ENCODE data around the gene DNASE1L1.

DNASE1L1 gene

DNA sequence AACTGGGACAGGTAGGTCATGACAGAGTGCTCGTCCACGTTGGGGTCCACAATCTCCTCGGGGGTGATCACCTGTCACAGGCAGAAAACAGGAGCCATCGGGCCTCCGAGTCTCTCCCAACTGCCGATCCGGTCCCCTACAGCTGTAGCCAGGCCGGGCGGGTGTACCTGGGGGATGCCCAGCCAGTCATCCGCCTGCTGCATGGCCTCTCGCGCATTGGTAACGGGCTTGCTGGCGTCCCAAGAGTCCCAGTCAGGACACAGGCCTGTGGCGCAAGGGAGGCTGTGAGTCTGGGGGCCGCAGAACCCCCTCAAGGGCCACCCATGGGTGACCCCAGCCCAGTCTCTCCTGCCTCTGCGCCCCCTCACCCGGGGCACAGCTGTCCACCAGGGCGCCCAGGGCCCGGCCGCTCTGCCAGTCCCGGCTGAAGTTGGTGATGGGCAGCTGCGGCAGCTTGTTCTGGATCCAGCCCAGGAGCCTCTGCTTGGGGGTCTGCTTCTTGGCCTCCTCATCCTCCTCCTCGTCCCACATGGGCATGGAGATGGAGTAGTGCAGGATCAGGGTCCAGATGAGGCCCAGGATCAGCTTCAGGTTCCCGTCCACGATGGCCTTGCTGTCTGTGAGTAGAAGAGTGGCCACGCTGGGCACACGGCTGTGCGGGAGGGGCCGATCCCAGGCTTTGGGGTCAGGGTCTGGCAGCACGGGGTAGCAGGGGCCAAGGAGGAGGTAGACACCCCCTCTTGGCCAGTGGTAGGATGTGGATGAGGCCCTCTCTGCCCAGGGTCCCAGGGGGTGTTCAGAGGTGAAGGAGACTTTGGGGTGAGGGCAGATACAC lies 41.4 kb downstream of the DNASE1L1 start:
- DNase-seq (ENCODE audit: low spot score) = no peak

DNA sequence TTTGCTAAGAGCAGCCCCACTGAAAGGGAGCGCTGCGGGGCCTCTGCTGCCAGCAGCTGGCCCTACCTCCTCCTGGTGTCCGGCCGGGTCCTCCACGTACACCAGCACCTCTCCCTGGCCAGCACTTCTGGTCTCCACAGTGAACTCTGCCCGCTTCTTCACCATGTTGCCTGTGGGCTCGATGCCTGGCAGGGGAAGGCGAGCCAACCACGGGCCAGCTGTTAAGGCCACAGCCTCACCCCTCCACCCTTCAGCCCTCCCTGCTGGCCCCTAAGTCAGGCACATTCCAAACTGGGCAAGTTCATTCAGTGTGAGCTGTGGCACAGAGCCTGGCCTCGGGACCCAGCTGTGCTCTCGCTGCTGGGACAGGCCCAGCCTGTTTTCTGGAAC lies 42.4 kb downstream of the DNASE1L1 start:
- DNase-seq (ENCODE audit: low spot score) = no peak

DNA sequence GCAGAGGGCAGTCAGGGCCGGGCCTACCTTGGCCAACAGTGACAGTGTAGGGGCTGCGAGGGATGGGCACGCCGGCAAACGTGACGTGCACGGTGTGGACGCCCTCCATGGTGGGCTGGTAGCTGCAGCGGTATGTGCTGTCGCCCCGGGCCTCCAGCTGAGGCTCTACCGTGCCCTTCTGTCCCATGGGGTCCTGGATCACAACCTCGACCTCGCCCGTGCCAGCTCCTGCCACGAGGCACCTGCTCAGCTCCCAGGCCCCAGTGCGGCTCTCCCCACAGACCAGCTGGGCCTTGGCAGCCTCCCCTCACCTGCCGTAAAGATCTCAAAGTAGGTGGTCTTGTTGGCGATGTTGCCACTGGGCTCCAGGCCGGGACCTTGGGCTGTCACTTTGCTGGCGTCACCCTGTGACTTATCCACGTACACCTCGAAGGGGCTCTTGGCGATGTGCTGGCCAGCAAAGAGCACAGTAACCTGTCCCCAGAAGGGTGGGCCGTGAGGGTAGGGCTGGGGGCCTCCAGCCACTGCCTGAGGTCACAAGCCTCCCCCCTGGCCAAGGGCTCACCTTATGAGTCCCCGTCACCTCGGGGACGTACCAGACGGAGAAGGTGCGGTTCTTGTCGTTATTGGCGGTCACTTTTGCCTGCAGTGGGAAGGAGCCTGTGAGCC lies 42.9 kb downstream of the DNASE1L1 start:
- DNase-seq (ENCODE audit: low spot score) = no peak

DNA sequence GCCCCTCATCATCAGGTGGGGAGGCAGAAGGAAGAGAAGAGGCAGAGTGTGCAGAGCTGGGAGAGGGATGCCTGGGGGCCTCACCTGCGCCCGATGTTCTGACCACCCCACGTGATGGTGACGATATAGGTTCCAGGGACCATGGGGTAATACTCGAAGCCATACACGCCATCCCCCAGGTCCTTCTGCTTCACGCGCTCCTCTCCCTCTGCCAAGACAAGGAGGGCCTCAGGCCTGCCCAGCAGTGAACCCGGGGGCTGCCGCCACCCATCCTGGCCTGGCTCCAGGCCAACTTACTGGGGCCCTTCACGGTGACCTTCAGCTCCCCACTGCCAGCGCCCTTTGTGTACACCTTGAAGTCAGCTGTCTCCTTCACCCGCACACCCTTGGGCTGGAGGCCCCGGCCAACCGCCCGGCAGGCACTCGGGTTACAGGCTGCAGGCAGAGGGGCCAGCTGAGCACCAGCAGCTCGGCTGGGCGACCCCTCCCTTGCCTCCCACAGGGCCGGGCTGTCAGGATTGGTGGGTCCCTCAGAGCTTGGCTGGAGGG lies 43.9 kb downstream of the DNASE1L1 start:
- no peak for DNase-seq (ENCODE audit: low spot score)

DNA sequence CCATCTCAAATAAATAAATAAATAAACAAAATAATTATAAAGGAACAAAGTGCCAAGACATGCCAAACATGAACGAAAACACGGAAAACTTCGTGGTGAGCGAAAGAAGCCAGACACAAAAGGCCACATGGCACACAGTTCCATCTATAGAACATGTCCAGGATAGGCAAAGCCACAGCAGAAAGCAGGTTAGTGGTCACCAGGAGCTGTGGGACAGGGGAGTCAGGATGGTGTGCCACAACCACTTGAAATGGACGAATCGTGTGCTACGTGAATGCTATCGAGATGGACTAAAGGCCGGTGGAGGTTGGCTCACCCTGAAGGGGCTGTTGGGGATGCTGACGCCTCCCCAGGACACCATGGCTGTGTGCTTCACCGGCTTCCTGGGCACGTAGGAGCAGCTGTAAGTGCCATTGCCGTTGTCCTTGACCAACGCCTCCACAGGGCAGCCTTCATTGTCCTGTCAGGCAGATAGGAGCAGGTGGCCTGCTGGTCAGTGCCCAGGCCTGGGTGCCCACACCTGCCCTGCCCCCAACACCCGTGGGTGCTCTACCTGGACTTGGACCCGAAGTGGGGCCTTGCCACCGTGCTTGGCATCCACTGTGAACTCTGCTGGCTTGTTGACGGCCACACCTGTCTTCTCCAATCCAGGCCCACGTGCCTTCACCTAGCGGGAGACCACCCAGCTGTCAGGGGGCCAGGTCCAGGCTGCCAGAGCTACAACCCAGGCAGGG lies 45.2 kb downstream of the DNASE1L1 start:
- no peak for DNase-seq (ENCODE audit: low spot score)

DNA sequence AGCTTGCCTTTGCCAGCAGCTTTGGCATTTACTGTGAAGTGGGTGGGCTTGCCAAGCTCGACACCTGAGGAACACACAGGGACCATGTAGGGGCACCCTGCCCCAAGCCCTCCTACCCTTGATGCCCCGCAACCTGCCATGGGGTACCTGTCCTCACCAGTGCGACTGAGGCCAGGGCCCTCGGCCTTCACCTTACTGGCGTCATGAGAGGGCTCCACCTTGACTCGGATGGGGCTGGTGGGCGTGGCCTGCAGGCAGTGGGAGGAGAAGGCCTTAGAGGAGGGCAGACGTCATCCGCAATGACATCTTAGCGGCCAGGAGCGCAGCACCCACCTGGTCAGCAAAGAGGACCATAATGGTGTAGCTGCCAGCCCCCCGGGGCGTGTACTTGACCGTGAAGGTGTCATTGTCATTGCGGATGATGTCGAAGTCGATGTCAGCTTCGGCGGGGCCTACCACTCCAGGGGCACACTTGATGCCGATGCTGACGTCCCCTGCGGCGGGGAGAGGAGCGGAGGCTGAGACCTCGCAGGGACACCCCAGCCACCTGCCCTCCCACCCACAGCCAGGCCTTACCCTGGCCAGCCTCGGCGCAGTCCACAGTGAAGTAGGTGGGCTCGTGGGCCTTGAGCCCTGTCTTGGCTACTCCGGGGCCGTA lies 46.8 kb downstream of the DNASE1L1 start:
- DNase-seq (ENCODE audit: low spot score) = no peak

DNA sequence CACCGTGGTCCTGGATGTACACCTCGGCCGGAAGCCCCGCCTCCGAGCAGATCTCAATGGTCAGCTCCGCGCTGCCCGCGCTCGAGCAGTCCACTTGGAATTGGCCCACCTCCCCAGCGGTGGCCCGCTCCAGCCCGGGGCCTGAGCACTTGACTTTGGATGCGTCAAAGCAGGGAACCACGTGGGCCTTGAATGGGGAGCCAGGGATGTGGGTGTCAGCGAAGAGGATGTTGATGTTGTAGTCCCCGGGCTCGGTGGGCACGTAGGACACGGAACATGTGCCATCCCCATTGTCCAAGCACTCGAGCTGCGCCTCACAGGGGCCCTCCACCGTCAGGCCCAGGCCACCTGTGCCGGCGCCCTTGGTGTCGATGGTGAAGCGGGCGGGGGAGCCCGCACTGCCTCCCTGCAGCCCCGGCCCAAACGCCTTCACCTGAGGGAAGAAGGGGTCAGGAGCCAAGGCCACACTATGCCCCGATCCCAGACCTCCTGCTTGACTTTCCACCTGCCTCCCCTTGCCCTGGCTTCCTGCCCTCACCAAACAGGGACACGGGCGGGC lies 48.8 kb downstream of the DNASE1L1 start:
- no peak for DNase-seq (ENCODE audit: low spot score)

DNA sequence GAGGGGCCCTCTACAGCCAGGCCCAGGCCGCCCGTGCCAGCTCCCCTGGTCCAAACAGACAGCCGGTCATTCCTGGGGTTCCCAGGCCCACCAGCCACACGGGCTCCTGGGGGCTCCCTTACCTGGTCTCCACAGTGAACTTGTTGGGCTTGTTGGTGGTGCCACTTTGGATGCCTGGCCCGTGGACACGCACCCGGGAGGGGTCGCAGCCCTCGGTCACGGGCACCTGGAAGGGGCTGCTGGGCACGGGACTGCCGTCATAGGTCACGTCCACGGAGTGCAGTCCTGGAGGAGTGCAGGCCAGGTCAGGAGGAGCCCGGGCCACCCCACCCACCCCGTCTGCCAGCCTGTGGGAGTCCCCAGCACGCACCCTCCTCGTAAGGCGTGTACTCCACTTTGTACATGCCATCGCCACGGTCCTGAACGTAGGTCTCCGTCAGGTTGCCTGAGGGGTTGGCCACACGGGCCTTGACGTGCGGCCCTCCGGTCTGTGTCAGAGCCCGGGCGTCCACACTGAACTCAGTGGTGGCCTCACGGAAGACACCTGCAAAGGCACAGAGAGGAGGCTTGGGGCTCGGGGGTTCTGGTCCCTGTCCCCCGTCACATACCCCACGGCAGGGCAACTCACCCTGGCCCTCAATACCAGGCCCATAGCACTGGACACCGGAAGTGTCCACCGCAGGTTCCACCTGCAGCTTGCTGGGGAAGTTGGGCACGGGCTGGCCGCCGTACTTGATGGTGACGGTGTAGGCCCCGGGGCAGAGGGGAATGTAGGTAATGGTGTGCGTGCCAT lies 49.5 kb downstream of the DNASE1L1 start:
- DNase-seq (ENCODE audit: low spot score) = no peak

DNA sequence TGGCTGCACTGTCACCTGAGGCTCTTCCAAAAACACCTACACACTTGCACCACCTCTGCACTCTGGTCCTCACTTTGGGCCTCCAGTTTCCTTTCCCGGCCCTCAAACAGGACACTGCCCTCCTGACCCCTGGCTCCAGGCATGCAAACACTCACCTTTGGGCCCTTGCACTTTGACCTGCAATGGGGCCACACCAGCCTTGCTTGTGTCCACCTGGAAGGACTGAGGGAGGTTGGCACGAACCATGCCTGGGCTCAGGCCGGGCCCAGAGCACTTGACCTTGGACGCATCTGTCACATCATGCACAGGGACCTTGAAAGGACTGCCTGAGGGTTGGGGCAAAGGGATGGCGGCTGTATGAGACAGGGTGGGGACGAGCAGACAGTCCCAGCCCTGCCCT lies 50.2 kb downstream of the DNASE1L1 start:
- no peak for DNase-seq (ENCODE audit: low spot score)

DNA sequence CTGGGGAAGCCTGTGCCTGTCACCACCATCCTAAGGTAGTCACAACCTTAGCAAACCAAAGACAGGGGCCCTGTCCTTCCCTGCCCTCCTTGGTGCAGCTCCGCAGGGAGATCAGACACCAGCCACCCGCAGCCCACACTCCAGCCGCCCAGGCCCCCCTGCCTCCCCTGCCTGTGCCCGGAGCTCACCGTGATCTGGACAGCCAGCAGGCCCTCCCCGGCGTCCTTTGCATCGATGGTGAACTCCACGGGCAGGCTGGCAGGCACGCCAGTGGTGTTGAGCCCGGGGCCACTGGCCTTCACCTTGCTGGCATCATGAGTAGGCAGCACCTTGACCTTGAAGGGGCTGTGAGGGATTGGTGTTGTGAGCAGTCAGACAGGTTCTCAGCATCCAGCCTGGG lies 51.0 kb downstream of the DNASE1L1 start:
- no peak for DNase-seq (ENCODE audit: low spot score)

DNA sequence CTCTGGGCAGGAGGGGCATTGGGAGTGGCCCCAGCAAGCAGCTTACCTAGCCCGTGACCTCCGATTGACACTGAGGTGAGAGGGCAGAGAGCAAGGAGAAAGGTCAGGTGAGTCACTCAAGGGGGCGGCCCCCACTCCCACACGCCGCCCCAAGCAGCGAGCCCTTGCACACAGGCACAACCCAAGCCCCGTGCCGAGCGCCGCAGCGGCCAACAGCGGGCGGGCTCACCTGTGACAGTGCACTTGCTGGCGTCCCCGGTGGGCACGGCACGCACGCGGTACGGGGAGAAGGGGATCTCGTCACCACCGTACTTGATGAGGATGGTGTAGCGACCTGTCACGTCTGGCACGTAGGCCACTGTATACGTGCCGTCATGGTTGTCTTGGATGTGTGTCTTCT lies 51.8 kb downstream of the DNASE1L1 start:
- DNase-seq (ENCODE audit: low spot score) = no peak

DNA sequence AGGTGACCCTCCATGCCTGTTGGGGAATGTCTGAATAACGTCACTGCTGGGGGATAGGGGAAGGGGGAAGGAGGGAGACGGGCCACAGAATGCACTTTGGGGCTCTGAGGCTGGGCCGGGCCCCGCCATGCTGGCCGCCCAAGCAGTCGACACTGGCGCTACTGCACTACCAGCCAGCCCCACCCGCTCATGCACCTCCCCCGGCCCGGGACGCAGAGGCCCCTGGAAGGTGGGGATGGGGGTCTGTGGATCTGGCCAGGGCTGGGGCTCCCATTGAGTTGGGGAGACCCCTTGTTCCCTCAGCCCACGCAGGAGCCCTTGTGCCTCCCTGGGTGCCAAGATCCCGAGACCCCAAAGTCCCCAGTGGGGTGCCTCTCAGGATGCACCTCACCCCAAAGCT lies 52.5 kb downstream of the DNASE1L1 start:
- no peak for DNase-seq (ENCODE audit: low spot score)

DNA sequence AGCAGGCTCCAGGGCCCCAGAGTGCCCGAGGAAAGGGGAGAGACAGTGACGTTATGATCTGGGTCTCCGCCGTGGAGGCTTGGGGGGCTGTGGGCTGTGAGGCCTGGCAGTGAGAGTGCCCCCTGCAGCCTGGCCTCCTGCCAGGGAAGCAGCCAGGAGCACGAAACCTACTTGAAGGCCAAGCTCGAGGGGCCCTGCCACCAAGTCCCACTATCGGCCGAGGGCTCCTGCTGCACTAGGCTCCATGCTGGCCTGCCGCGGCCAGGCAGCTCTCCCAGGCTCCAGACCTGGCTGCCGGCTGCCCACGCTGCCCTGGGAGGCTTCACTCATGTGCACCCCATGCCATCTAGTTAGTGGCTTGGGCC lies 53.3 kb downstream of the DNASE1L1 start:
- DNase-seq (ENCODE audit: low spot score) = no peak

DNA sequence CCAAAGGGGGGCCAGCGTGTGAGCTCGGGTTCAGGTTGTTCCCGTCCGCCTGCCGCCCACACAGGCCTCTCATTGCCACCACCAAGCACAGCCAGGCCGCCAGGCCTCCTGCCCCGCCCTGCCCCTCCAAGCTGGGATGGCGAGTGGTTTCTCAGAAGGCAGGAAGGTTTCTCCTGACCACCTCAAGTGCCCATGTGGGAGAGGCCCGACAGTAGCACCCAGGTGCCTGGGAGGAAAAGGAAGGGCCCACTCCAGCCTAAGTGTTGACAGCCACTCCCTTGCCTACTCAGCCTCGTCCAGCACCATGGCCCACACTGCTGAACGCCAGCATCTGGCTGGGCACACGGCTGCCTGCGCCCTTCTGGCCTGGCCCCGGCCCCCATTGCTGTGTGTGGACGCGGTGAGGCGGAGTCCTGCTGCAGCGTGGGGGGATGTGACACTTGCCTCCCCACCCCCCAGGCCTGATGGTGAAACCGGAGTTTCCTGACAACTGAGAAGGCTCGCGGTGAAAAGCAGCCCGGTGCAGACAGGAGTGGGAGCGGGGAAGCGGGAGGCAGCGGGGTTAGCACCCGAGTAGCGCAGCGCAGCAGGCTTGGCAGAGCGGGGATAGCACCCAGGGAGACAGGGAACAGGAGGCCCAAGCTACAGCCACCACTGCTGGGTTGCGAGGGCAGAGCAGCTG lies 53.8 kb downstream of the DNASE1L1 start:
- DNase-seq (ENCODE audit: low spot score) = no peak

DNA sequence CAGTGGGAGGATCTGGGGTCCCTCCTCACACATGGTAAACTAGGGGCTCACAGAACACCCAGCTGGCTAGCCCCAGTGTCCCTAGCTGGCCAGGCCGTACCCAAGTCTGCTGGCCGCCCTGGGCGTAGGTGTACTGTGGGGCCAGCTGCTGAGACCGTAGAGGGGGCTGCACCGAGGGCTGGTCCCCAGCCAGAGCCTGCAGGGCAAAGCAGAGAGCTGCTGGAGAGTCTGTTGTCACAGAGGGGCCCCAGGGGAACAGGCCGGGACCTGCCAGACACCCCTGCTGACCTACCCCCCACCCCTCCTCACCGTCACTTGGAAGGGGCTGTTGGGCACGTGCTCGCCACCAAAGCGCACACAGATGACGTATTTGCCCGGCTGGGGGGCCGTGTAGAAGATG lies 54.5 kb downstream of the DNASE1L1 start:
- DNase-seq (ENCODE audit: low spot score) = no peak

DNA sequence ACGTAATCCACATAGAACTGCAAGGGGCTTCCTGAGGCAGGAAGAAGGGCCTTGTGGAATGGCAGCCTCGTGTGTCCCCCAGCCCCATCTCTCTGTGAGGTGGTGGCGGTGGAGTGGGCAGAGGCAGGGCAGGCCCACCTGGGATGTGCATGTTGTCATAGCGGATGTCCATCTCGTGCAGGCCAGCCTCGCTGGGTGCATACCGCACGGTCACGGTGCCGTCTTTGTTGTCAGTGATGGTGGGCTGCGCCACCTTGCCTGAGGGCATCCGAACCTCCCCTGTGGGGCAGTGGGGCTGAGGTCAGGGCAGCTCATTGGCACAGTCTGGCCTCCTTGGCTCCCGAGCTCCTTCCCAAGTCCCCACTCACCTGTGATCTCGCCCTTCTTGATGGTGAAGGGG lies 55.0 kb downstream of the DNASE1L1 start:
- no peak for DNase-seq (ENCODE audit: low spot score)

DNA sequence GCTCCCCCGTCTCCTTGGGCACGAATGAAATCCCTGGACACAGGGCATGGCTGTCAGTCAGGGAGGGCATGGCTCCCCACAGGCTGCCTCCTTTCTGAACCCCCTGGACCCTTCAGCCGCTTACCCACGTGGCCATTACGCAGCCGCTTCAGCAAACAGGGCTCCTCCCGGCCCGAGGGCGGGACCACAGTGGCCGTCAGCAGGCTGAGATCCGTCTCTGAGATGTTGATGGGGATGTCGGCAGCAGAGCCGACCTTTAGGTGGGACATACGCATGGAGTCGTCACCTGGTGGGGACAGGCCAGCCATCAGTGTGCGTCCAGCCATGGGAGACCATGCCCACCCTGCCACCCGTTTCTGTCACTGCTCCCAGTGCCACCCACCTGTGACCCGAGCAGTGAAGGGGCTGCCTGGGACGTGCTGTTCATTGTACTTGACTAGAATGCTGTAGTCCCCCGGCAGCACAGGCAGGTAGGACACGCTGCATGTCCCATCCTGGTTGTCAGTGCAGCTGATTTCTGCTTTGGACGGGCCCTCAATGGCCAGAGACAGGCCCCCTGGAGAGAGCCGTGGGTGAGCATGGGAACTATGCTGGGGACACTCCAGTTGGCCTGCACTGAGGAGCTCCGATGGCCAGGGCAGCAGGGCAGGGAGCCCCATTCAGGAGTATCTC lies 55.7 kb downstream of the DNASE1L1 start:
- no peak for DNase-seq (ENCODE audit: low spot score)

DNA sequence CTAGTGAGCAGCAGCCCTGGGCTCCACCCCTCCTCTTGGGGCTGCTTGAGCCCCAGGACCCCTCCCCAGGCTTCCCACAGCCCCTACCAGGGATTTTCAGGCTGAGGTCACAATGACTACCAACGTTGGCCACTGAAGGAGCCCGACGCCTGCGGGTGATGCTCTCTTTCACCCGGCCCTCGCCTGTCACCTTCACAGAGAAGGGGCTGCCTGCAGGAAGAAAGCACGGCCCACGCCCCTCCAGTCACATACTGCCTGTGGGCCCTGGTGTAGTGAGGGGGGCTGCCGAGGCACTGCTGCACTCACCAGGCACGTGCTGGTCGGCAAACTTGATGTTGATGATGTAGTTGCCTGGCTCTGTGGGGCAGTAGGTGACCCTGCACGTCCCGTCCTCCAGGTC lies 56.6 kb downstream of the DNASE1L1 start:
- no peak for DNase-seq (ENCODE audit: low spot score)

DNA sequence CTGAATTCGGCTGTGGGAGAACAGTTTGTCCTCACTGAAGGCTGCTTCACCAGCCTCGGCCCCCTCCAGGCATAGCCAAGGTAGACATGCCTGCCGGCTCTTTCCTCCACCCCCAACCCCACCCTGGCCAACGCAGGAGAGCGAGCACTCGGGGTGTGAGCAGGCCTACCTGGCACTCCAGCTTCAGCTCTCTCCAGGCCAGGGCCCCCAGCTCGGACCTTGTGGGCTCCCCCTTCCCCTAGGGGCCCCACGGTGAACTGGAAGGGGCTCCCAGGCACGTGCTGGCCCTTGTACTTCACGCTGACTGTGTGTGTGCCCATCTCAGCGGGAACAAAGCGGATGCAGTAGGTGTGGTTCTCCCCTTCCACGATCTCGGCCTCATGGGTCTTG lies 57.0 kb downstream of the DNASE1L1 start:
- DNase-seq (ENCODE audit: low spot score) = no peak

Measured in GM03348 (cell line).